MM.1S (cell line): ENCODE data around the gene DCP1B.

Experiments used
- DNase-seq: peaks from one replicate; pipeline ENCODE4 v3.0.0-alpha.2; 2015
- H2AFZ ChIP-seq: fragments of 300-600 bp; sonication (generic); 2 replicates; pipeline ENCODE4 v1.6.0; 2016; ENCODE audit warnings: antibody characterized with exemption, low read length
- H3F3A ChIP-seq: fragments of 300-600 bp; sonication (generic); 2 replicates; pipeline ENCODE4 v1.6.1; 2016; ENCODE audit warnings: mild to moderate bottlenecking, antibody characterized with exemption, low read length, moderate library complexity, mixed read lengths; ENCODE audit not compliant: insufficient read depth
- H3K27ac ChIP-seq: fragments of 300-600 bp; sonication (generic); 2 replicates; pipeline ENCODE4 v1.5.1; 2016; ENCODE audit warnings: mild to moderate bottlenecking, low read length
- H3K27me3 ChIP-seq: fragments of 300-600 bp; sonication (generic); replicated peaks from 2 replicates; pipeline ENCODE4 v1.6.0; 2016; ENCODE audit warnings: low read length; ENCODE audit not compliant: insufficient read depth
- H3K36me3 ChIP-seq: fragments of 300-600 bp; sonication (generic); replicated peaks from 2 replicates; pipeline ENCODE4 v1.6.1; 2016; ENCODE audit warnings: mild to moderate bottlenecking, low read length, mixed read lengths; ENCODE audit not compliant: insufficient read depth
- H3K4me1 ChIP-seq: fragments of 300-600 bp; sonication (generic); 2 replicates; pipeline ENCODE4 v1.6.1; 2016; ENCODE audit warnings: low read length, mixed read lengths
- H3K4me2 ChIP-seq: fragments of 300-600 bp; sonication (generic); 2 replicates; pipeline ENCODE4 v1.6.0; 2016; ENCODE audit warnings: low read depth, low read length
- H3K4me3 ChIP-seq: fragments of 300-600 bp; sonication (generic); 2 replicates; pipeline ENCODE4 v1.5.1; 2016; ENCODE audit warnings: low read length, mixed read lengths
- H3K79me2 ChIP-seq: fragments of 300-600 bp; sonication (generic); 2 replicates; pipeline ENCODE4 v1.6.1; 2016; ENCODE audit warnings: mixed run types, low read length, mixed read lengths
- H3K9ac ChIP-seq: fragments of 300-600 bp; sonication (generic); 2 replicates; pipeline ENCODE4 v1.6.1; 2016; ENCODE audit warnings: low read length, mixed read lengths
- H3K9me2 ChIP-seq: fragments of 300-600 bp; sonication (generic); replicated peaks from 2 replicates; pipeline ENCODE4 v1.6.1; 2016; ENCODE audit warnings: mild to moderate bottlenecking, low read length, mixed read lengths; ENCODE audit not compliant: insufficient read depth
- H3K9me3 ChIP-seq: fragments of 300-600 bp; sonication (generic); replicated peaks from 2 replicates; pipeline ENCODE4 v1.6.1; 2016; ENCODE audit warnings: mild to moderate bottlenecking, low read length, mixed read lengths; ENCODE audit not compliant: insufficient read depth
- H4K20me1 ChIP-seq: fragments of 300-600 bp; sonication (generic); 2 replicates; pipeline ENCODE4 v1.6.1; 2016; ENCODE audit warnings: mild to moderate bottlenecking, low read length, moderate library complexity, mixed read lengths; ENCODE audit not compliant: insufficient read depth
- EZH2 ChIP-seq: fragments of 300-600 bp; sonication (generic); optimal IDR thresholded peaks from 2 replicates; pipeline ENCODE3; 2017; ENCODE audit warnings: low read depth, mild to moderate bottlenecking, antibody characterized with exemption, low read length, mixed read lengths
- EZH2phosphoT487 ChIP-seq: fragments of 300-600 bp; sonication (generic); IDR thresholded peaks from 2 replicates; pipeline ENCODE4 v1.6.1; 2018; ENCODE audit warnings: antibody characterized with exemption, low read length
- TF ChIP-seq, protein P1 (sequence below): fragments of 300-600 bp; sonication (generic); IDR thresholded peaks from 2 replicates; pipeline ENCODE4 v1.5.1; 2016; ENCODE audit warnings: antibody characterized with exemption, low read length, mixed read lengths

The DCP1B gene

DNA sequence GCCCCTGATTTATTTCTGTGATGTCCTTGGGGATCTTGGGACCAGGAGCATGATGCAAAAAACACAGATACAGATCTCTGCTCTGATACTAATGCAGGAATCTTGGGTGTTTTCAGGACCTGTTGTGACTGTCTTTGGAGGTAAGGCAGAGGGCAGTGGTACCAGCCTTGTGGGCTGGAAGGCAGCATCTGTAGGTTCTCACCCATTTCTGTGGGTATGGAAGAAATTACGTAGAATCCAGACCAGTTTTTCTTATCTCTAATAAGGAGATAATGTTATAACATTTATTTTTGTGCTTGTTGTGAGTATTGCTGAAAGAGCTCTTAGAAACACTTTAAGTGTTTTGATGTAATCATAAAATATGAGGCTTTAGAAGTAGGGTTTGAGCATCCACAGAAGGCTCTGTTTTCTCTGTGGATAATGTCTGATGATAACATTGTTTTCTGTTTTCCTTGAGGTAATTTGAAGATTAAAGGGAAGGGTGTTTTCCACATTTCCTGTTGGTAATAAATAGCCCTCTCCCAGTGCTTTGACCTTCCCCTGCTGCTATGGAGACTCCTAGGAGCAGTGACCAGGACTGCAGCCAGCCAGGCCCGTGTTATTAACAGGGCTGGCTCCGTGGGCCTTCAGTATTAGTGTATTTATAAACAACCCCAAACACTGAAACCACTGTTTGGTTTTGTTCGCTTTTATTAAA is 9.4 kb upstream of the DCP1B start:
- Histone ChIP-seq H3K36me3 (no peaks in the 10 kb centered on the region), H3K79me2 (no peaks in the 10 kb centered on the region), H3F3A (no peaks in the 10 kb centered on the region), H2AFZ (no peak overlapping the region), H3K27me3 (no peaks in the 10 kb centered on the region), H4K20me1 (no peaks in the 10 kb centered on the region), H3K4me3 (no peak overlapping the region), H3K4me1 (no peaks in the 10 kb centered on the region), H3K9ac (no peak overlapping the region), H3K9me2 (no peaks in the 10 kb centered on the region), H3K27ac (no peak overlapping the region), H3K4me2 (no peak overlapping the region), H3K9me3 (no peaks in the 10 kb centered on the region)
- TF ChIP-seq EZH2phosphoT487: no peak
- TF ChIP-seq EZH2: no peak
- TF ChIP-seq, protein P1, sequence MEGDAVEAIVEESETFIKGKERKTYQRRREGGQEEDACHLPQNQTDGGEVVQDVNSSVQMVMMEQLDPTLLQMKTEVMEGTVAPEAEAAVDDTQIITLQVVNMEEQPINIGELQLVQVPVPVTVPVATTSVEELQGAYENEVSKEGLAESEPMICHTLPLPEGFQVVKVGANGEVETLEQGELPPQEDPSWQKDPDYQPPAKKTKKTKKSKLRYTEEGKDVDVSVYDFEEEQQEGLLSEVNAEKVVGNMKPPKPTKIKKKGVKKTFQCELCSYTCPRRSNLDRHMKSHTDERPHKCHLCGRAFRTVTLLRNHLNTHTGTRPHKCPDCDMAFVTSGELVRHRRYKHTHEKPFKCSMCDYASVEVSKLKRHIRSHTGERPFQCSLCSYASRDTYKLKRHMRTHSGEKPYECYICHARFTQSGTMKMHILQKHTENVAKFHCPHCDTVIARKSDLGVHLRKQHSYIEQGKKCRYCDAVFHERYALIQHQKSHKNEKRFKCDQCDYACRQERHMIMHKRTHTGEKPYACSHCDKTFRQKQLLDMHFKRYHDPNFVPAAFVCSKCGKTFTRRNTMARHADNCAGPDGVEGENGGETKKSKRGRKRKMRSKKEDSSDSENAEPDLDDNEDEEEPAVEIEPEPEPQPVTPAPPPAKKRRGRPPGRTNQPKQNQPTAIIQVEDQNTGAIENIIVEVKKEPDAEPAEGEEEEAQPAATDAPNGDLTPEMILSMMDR: no peak
- no peak for DNase-seq

DNA sequence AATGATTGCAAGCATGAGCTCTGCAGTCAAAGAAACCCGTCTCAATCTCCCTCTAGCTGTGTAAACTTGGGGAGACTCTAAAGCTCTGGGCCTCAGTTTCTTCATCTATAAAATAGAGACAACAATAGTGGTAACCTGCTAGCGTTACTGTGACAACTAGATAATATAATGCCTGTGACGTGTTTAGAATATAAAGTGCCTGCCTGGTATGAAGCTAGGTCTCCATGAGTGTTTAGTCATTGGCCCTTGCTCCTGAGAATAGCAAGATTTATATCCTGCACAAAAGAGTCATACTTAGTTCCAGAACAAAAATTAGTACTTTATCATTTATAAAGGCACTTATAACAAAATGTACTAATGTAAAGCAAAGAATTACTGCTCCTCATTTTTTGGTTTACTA is 8.8 kb upstream of the DCP1B start:
- no peaks in the 10 kb centered on the region for H3F3A ChIP-seq
- DNase-seq: no peak
- H2AFZ ChIP-seq: no peak overlapping the region
- no peak for TF ChIP-seq EZH2phosphoT487
- TF ChIP-seq, protein P1: no peak
- TF ChIP-seq EZH2: no peak
- H3K36me3 ChIP-seq: no peaks in the 10 kb centered on the region
- no peaks in the 10 kb centered on the region for H3K9me2 ChIP-seq
- no peak overlapping the region for H3K9ac ChIP-seq
- no peaks in the 10 kb centered on the region for H3K4me1 ChIP-seq
- H3K4me3 ChIP-seq: no peak overlapping the region
- H3K79me2 ChIP-seq: no peaks in the 10 kb centered on the region
- no peaks in the 10 kb centered on the region for H3K9me3 ChIP-seq
- no peaks in the 10 kb centered on the region for H3K27me3 ChIP-seq
- no peaks in the 10 kb centered on the region for H4K20me1 ChIP-seq
- no peak overlapping the region for H3K4me2 ChIP-seq
- H3K27ac ChIP-seq: no peak overlapping the region

DNA sequence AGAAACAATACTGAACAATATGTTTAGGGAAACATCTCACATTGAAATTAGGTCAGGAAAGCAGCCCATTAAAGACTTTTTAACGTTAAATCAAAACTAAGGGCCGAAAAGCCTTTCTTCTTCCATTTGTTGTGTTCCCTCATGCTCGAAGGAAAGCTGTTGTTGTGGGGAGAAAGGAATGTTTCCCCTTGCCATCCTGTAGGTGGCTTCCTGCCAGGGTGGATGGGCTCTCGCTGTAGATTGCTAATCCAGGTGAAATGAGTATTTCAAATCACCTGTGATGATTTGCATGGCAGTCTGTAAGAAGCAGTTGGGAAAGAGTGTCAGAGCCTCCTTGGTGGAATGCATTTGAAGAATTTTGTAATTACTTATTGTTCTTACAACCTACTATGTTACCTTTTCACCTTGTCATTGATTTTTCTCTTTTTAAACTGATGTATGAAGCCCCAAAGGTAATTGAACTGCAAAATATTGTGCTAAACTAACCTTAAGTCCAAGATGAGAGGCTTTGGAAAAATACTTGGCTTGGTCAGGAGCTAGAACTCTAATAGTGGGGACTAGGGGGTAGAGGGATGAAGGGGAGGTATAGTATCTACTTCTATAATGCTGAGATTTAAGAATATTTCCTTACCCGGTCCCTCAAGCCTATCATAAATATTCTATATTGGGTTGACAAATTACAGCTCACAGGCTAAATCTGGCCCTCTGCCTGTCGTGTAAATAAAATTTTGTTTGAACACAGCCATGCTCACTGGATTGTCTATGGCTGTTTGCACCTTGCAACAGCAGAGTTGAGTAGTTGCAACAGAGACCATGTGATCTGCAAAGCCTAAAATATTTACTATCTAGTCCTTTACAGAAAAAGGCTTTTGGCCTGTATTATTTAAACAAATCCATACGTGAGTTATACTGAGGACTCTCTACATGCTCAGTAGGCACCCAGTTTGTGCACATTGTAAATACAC is 7.7 kb upstream of the DCP1B start:
- Histone ChIP-seq H4K20me1 (no peaks in the 10 kb centered on the region), H3K79me2 (no peaks in the 10 kb centered on the region), H3K4me2 (no peak overlapping the region), H3F3A (no peaks in the 10 kb centered on the region), H3K4me1 (no peaks in the 10 kb centered on the region), H3K9me3 (no peaks in the 10 kb centered on the region), H3K27ac (no peak overlapping the region), H3K9ac (no peak overlapping the region), H3K27me3 (no peaks in the 10 kb centered on the region), H2AFZ (no peak overlapping the region), H3K9me2 (no peaks in the 10 kb centered on the region), H3K4me3 (no peak overlapping the region), H3K36me3 (no peaks in the 10 kb centered on the region)
- TF ChIP-seq EZH2: no peak
- TF ChIP-seq, protein P1: no peak
- no peak for TF ChIP-seq EZH2phosphoT487
- no peak for DNase-seq
